Suppressor macrophage (primary cell): ENCODE results near the gene VARS2.

Experiments used
- DNase-seq, 4 experiments: peaks; one replicate each; pipeline ENCODE4 v3.0.0-alpha.2; 2020 to 2022

VARS2 gene

DNA sequence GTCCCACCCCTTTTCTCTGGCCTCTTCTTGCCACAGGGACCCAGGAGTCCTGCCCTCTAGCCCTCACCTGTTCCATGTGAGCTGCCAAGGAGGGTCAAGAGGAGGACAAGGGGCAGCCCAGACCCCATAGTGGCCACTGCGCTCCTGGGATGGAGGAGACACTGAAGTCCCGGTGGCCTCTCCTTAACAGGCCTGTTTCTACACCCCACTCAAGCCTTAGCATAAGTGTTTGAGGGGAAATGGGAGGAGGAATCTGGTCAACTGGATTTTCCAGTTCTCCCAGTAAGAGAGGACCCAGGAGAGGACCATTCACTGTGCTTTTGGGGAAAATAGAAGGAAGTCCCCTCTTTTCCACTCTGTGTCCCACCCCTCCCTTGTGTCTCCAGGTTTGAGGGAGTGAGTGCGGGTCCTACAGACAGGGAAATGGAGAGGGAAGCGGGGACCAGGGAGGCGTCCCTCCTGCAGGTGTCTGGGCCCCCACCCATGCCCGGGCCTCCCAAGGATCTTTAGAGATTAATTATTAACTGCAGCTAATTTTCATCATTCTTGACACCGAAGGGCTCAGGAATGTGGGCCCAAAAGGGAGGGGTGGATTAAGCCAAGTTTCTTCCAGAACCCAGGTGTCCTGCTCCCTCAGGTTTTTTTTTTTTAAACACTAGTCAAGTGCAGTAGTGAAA is 18.1 kb downstream of the VARS2 start, which contains the start of gene SFTA2:
Gene SFTA2, minus strand, starts transcription at position 202 of the 677 bp plus-strand sequence. Its CDS starts 74 bp downstream, at position 128.
- no peak for DNase-seq

DNA sequence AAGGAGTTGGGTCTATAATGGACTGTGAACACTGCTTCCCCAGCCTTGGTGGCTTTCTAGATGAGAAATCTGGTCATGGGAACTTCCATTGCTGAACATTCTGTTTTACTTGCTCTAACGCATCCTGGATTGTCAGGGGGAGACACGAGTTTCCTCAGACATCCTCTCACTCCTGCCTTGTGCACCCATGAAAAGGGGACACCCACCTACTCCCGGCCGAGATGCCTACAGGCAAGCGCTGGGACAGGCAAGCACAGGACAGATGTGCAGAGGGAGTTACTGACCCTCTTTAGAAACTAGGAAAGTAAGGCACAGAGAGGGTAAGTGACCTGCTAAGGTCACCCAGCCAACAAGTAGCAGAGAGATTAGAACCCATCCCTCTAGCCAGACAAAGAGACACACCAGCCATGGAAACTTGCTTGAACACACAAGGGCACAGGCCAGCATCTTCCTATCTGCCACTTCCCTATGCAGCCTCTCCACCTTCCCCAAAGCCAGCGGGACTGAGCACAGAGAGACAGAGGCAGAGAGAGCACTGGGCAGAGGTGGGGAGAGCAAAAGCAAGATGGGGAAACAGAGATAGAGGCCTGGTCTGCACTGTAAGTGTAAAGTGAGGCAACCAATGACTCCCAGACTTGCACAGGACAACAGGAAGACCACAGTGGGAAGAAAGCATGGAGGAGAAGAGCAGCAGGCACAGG is 18.8 kb downstream of the VARS2 start:
- DNase-seq, result peak in 1 of 4 experiments; percentile 11

DNA sequence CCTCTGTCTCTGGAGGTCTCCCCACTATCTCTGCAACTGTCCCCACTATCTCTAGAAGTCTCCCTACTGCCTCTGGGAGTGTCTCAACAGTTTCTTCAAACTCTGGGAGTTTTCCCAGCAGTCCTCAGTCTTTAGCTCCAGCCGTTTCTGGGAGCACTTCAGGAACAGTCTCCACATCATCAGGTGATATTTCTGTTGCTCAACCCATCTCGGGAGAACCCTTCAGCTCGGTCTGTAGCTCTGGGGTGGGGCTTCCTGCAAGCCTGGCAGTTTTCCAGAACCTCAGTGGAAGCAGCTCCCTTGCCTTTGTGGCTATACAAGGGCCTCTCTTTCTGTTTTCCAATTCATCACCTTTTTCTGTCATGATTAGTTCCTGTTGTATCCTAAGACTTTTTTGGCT is 21.0 kb downstream of the VARS2 start:
- DNase-seq, result no peak

DNA sequence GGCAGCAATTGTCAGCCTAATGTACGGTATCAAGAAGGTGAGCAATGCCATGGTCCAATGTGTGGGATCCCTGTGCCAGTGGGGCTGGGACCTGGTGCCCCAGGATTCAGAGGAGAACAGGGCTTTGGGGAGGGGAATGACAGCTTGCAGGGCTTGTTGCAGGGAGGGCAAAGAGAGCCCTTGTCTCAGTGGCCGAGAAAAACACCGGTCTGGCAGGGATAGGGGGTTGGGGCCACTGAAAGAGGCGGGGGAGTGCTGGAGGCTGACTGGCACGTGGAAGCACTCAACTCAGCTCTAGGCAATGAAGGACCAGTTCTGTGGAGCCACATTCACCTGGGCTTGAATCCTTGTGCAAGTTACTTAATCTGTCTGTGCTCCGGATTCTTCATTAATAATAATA is 23.2 kb downstream of the VARS2 start:
- DNase-seq, result no peak

DNA sequence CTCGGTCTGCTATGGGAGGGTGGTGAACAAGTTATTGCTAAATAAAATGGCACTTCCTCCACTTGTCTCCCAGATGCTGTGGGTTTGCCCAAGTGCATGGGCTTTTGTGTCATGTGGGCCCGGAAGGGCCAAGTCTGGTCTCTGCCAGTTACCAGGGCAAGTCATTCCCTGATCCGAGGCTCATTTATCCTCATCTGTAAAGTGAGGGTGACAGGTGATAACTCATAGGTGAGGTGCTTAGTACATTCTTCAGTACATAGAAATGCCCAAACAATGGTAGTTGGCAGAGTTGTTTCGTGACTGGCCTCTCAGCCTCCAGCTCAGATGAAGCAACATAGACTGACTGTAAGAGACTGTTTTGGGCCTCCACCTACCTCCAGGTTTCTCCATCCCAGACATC is 24.7 kb downstream of the VARS2 start:
- no peak for DNase-seq

DNA sequence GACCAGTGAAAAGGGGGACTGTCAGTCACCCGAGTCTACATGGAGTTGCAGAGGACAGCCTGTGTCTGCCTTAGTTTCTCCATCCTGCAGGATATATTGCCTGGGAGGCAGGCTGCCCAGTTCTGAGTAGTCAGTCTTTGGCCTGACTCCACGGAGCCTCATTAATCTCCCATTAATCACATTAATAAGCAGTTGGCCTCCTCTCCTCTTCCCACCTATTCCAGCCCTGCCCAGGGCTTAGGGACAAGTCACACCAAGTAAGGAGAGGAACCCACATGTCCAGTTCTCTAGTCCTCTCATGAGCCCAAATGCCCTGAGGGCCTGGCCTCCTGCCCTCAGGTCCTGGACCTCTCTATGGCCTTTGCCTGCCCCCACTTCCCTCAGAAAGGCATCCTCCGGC is 25.4 kb downstream of the VARS2 start:
- no peak for DNase-seq

DNA sequence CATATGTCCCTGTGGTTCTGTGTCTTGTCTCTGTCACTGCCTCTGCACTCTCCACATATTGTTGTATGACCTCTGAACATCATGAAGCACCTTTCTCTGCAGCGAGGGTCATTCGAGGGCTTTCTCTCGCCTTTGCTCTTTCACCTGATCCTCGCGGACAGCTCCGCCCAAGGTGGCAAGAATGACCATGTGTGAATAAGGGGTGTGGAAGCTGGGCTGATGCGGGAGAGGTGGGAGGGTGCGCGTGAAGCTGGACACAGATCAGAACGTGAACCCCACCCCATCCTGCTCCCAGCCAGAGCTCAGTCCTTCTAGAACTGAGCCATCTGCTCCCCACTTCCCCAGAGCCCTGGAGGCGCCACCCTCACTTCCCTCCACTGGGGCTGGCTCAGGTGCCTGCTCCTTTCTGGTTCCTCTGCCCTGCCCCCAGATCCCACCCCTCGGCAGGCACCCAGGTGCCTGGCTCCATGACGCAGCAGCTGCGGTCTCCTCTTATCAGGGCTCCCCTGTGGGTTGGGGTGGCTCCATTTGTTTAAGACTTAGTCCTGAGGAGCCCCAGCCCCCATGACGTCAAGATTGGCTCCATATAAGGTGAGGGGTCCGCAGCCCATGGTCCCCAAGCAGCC is 26.4 kb downstream of the VARS2 start, which contains the start of gene MUCL3:
Gene MUCL3, plus strand, starts transcription at position 613 of the 626 bp plus-strand sequence. CDS start 27 bp downstream, outside the sequence.
- no peak for DNase-seq

DNA sequence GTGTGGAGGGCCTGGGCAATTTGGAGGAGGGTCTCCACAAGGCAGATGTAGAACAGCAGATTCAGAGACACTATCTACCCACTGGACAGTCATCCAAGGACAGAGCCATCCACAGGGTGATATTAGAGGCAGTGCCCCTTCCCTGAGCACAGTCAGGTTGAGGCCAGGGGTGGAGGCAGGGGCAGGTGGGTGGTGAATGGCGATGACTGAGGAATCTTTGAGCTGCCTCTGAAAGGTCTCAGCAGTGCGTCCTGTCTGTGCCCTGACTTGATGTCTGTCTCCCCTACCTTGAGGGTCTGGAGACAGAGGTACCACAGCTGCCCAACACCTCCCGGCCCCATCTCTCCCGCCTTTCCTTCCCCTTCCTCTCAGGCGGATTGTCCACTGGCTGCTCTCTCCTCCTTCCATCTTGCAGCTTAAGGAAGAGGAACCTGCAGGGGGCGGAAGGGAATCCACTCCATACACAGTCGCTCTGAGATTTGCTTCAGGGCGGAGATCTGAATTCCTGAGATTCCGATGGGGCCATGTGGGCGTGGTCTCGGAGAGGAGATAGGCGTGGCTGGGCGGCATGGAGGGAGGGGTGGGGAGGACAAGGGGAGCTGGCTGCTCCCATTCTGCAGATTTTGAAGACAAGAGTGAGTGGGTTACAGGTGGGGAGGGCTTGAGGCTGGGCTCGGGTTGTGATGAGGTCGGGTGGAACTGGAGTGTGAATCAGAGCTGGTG is 28.5 kb downstream of the VARS2 start:
- peak; percentile 46 to 74 (median 64) for DNase-seq

DNA sequence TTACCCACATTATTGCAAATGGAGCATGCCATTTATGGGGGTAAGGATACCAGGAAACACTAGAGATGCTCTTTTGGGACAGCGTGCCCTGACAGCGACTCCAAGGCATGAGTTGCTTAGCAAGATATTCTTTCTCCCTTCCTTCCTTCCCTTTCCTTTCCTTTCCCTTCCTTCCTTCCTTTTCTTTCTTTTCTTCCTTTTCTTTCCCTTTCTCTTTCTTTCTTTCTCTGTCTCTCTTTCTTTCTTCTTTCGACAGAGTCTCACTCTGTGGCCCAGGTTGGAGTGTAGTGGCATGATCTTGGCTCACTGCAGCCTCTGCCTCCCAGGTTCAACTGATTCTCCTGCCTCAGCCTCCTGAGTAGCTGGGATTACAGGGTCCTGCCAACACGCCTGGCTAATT is 30.0 kb downstream of the VARS2 start:
- no peak for DNase-seq

DNA sequence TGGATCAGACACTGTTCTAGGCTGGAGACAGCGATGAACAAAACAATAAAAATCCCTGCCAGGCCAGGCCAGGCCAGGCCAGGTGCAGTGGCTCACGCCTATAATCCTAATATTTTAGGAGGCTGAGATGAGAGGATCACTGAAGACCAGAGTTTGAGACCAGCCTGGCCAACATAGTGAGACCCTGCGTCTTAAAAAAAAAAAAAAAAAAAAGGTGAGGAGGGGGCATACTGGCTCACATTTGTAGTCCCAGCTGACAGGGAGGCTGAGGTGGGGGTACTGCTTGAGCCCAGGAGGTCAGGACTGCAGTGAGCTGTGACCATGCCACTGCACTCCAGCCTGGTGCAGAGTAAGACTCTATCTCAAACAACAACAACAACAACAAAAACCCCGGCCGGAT is 31.2 kb downstream of the VARS2 start:
- no peak for DNase-seq

DNA sequence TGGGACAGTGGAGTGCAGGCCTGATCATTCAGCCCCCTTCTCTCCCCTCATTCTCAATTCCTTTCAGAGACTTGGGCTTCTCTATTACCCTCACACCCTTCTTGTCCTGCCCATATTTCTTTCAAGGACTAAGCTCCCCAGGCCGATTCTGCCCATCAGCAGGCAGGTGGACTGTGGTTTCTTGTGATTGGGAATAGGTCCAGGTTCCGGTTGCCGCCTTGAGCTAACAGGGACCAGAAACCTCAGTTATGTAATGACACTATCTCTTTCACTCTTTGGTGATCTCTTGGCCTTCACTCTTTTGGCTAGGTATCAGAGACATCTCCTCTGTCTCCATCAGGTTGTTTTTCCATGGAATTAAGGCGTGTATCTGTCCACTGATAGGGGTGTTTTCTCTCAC is 33.2 kb downstream of the VARS2 start:
- no peak for DNase-seq

DNA sequence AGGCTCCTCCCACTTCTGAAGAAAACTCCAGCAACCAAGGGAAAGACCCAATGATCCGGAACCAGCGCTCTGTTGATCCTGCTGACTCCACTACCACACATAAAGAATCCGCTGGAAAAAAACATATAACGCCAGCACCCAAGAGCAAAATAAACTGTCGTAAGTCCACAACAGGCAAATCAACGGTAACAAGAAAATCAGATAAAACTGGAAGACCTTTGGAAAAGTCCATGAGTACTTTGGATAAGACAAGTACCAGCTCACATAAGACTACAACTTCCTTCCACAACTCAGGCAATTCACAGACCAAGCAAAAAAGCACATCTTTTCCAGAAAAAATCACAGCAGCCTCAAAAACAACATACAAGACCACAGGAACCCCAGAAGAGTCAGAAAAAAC is 34.8 kb downstream of the VARS2 start:
- DNase-seq, result no peak

DNA sequence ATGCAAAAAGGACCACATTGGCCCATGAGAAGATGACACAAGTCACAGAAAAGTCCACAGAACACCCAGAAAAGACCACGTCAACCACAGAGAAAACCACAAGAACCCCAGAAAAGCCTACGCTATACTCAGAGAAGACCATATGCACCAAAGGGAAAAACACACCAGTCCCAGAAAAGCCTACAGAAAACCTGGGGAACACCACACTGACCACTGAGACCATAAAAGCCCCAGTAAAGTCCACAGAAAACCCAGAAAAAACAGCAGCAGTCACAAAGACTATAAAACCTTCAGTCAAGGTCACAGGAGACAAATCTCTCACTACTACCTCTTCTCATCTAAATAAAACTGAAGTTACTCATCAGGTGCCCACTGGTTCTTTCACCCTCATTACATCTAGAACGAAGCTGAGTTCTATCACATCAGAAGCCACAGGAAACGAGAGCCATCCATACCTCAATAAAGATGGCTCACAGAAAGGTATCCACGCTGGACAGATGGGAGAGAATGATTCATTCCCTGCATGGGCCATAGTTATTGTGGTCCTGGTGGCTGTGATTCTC is 38.0 kb downstream of the VARS2 start:
- DNase-seq, result no peak

DNA sequence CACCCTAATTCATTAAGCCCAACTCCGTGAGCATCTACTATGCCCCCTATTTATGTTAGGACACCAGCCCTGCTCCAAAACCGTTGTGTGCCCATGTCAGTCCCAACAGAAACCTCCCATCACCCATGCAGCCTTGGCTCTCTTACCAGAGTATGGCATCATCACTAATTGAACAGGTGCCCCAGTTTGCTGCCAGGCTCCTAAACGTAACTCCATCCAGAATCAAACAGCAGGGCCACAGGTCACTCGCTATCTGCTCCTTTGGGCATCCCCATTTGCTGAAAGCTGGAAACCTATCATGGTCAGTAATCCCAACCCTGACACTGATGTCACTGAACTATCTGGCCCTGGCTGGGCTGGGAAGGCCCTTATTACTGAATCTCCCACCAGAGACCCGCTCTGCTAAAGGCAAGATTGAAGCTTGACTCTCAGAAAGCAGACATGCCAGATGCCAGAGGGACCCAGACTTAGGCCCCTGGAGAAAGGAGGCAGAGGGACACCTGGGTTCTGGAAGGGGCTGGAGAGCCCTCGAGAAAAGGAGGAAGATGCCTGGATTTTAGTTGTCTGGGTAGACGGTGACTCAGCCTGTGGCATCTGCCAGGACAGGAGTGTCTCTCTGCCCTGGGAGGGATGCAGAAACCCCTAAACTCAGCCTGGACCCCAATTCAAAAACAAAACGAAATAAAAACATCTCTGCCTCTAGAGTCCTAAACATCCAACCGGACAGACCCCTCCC is 40.8 kb downstream of the VARS2 start:
- peak in 1 of 4 experiments; percentile 15 for DNase-seq

DNA sequence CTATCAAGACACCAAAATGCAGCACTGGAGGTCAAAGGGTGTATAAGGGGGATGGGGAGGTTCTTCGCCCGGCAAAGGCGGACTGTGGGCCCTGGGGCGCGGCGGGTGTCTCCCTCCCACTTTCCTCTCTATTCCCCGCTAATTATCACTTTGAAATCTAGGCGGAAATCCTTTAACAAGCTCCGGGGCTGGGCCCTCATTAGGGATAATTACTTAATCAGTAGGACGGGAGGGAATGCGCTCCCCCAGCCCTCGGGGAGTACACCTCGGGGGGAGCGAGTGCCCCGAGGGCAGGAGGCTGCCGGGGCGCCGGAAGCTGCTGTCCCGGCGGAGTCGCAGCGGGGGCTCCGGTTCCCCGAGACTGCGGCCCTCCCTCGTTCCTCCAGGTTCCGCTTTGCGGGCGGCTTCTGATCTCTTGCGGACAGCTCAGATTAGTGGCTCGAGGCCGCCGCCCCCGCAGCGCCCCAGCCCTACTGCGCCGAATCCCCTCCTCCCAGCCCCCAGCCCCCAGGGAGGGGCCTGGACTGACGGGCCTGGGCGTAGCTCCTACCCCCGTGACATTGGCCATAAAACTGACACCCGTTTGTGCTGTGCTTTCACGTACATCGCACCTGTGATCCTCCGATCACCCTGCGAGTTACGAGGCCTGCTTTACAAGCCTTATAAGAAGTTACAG is 41.5 kb downstream of the VARS2 start:
- DNase-seq, result peak; percentile 67 to 87 (median 75)

DNA sequence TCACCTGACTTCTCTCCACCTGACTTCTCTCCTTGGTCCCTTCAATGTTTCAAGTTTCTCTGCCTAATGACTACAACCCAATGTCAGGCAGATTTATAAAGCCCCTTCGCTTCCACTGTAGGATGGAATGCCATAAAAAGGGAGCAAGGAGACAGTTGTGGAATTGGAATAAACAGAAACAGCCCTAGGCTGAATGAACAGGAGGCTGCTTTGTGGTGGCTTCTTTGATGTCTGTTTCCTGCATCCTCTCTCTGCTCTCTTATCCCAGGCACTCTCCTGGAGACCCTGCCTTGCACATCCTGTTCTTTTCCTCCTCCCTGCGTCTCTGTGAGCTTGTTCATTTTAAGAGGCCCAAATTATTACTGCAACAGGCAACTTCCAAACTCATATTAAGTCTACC is 43.7 kb downstream of the VARS2 start:
- DNase-seq, result no peak

DNA sequence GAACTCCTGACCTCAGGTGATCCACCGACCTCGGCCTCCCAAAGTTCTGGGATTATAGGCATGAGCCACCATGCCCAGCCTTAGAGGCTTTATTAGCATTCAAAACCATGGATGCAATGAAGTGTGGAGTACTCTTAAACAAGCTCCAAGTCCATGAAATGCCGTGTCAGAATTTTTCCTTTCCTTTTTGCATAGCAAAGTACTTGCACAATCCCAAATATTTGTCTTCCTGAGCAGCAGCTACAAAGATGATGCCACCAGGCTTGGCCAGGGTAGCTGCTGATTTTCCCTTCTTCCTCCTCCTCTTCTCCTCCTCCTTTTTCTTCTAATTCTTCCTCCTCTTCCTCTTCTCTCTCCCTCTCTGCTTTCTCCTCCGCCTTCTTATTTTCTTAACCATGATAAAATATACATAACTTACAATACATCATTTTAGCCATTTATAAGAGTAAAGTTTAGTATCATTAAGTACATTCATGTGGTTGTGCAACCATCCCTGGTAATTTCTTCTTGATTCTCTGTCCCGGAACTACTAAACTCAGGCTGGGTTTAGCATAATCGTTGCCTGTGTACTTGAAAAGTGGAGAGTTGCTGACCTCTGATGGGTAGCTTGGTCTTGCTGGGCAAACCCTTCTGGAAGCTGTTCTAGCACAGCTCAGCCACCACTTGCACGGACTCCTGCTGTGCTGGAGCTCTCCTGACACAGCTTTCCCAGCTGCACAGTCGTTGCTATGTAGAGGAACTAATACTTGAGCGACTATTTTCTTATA is 47.1 kb downstream of the VARS2 start:
- peak in 1 of 4 experiments; percentile 11 for DNase-seq

DNA sequence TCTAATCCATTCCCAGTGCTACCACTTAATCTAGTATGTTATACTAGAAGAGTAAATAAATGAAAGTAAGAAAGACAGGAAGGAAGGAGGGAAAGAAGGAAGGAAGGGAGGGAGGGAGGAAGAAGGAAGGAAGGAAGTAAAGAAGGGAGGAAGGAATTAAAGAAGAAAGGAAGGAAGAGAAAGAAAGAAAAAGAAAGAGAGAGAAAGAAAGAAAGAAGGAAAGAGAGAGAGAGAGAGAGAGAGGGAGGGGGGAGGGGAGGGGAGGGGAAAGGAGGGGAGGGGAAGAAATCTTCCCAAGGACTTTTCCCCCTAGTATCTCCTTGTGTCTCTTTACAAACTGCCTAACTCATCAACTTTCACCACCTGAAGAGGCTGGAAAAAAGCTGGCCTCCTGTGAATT is 48.7 kb downstream of the VARS2 start:
- DNase-seq, result no peak

DNA sequence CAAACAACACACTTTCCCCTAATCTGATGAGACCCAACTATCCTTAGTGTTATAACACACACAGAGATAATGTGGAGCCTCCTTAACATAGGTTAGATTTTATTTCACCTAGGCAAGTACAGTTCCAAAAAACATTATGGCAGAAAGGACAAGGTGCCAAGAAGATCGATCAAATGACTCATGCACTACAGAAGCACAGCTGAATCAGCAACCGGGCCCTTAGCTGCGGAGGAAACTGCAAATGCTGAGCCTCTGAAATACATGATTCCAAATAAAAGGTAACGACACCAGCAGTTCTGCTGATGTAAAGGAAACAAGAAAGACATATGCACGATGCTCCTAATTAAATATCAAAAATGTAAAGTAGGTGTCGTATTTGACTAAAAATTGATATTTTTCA is 49.6 kb downstream of the VARS2 start:
- no peak for DNase-seq

DNA sequence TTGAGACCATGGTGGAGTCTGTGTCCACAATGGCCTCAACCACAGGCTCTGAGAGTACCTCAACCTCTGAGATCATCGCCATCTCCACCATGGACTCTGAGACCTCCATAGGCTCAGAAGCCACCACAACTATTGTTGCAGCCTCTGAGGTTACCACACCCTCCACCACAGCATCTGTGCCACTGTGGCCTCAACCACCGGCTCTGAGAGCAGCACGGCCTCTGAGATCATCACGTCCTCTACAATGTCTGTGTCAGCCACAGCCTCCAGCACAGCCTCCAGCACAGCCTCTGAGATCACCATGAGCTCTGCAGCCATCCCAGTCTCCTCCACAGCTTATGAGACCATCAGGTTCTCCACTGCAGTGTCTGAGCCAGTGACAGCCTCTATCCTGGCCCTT is 50.0 kb downstream of the VARS2 start:
- DNase-seq, result no peak
